Endodermal cell (in vitro differentiated cells): ENCODE measurements around the gene TEDC2. TPM values are rescaled to one million over a fixed set of nuclear protein-coding genes. Genes with fewer than 3 reads are reported as not detected.

ENCODE experiments used
- DNase-seq: peaks from one replicate; pipeline ENCODE4 v3.0.0-alpha.2; 2017
- H3K27ac ChIP-seq: 2 replicates; pipeline ENCODE4 v1.5.1; 2013; ENCODE audit warnings: mild to moderate bottlenecking, low read depth, low read length, moderate library complexity
- H3K27me3 ChIP-seq: 2 replicates; pipeline ENCODE4 v1.6.1; 2013; ENCODE audit warnings: mild to moderate bottlenecking, low read length, moderate library complexity; ENCODE audit not compliant: insufficient read depth, control insufficient read depth, poor library complexity, severe bottlenecking
- H3K36me3 ChIP-seq: 2 replicates; pipeline ENCODE4 v1.7.0; 2013; ENCODE audit warnings: mild to moderate bottlenecking, low read length, moderate library complexity; ENCODE audit not compliant: control insufficient read depth, insufficient read depth
- H3K4me1 ChIP-seq: one replicate; pipeline ENCODE4 v1.7.0; 2013; ENCODE audit warnings: low read length; ENCODE audit not compliant: control insufficient read depth, insufficient read depth
- H3K4me3 ChIP-seq: 2 replicates; pipeline ENCODE4 v1.5.1; 2013; ENCODE audit warnings: mild to moderate bottlenecking, low read length, moderate library complexity
- H3K9ac ChIP-seq: 2 replicates; pipeline ENCODE4 v1.6.1; 2013; ENCODE audit warnings: mild to moderate bottlenecking, low read length, moderate library complexity; ENCODE audit not compliant: poor library complexity, severe bottlenecking; ENCODE audit errors: extremely low read depth
- H3K9me3 ChIP-seq: 2 replicates; pipeline ENCODE4 v1.6.1; 2013; ENCODE audit warnings: mild to moderate bottlenecking, low read length, moderate library complexity; ENCODE audit not compliant: control insufficient read depth
- H3K27ac Mint-ChIP-seq: 2 replicates; pipeline ENCODE4 v1.8.0; 2020; ENCODE audit warnings: mixed read lengths
- H3K27me3 Mint-ChIP-seq: 2 replicates; pipeline ENCODE4 v1.8.0; 2021; ENCODE audit warnings: mild to moderate bottlenecking, mixed read lengths; ENCODE audit not compliant: insufficient read depth
- H3K36me3 Mint-ChIP-seq: 2 replicates; pipeline ENCODE4 v1.8.0; 2020; ENCODE audit warnings: low read depth, mixed read lengths
- H3K4me1 Mint-ChIP-seq: 2 replicates; pipeline ENCODE4 v1.8.0; 2020; ENCODE audit warnings: mixed read lengths
- H3K4me3 Mint-ChIP-seq: 2 replicates; pipeline ENCODE4 v1.8.0; 2020; ENCODE audit warnings: mild to moderate bottlenecking, moderate library complexity, mixed read lengths
- H3K9me3 Mint-ChIP-seq: 2 replicates; pipeline ENCODE4 v1.8.0; 2020; ENCODE audit warnings: mild to moderate bottlenecking, mixed read lengths
- WGBS, 2 experiments: methylation state at CpG; one replicate each; pipeline versions ENCODE4 v1.1.5 to v1.1.7; 2013; ENCODE audit warnings: missing lambda C conversion rate in 2 of 2, mixed read lengths in 1 of 2; ENCODE audit not compliant: insufficient coverage in 1 of 2, insufficient read length in 1 of 2; 5-methylcytosine and 5-hydroxymethylcytosine counted together
- total RNA-seq, 2 donors: library from RNA; stranded (reverse); fragmentation: NEBNext Ultra II Directional in 1 of 2; extraction: Animal tissue kit (Norgen Biotek cat#: 25700) in 1 of 2; gene quantifications; 2 replicates in 1 of 2; 3 replicates in 1 of 2; pipeline ENCODE4 v1.2.1, GENCODE V29; 2021
- TF ChIP-seq, protein P1 (sequence below): fragments of 200-600 bp; sonication (generic); conservative IDR thresholded peaks from 2 replicates; pipeline ENCODE4 v1.5.0; 2021; ENCODE audit warnings: antibody characterized with exemption, mild to moderate bottlenecking

Gene TEDC2
- total RNA-seq, 2 donors from 2014 or later, result 44.0 to 57.6 TPM

GRCh38 chr16:2425825-2426430 is 34.0 kb upstream of the TEDC2 start:
- H3K4me1 ChIP-seq, result peaks cover 6% of the 10 kb centered on the region
- Mint-ChIP-seq H3K4me3 (no peak overlapping the region), H3K27me3 (peaks cover 7% of the 10 kb centered on the region), H3K9me3 (no peaks in the 10 kb centered on the region), H3K36me3 (peaks cover 3% of the 10 kb centered on the region), H3K27ac (no peak overlapping the region), H3K4me1 (peaks cover 16% of the 10 kb centered on the region)
- H3K9me3 ChIP-seq, result no peaks in the 10 kb centered on the region
- peaks cover 4% of the 10 kb centered on the region for H3K36me3 ChIP-seq
- 93 to 95% methylated on average over 9 to 13 of the region's 13 CpGs for WGBS, 2 experiments
- H3K27ac ChIP-seq, result no peak overlapping the region
- TF ChIP-seq, protein P1, sequence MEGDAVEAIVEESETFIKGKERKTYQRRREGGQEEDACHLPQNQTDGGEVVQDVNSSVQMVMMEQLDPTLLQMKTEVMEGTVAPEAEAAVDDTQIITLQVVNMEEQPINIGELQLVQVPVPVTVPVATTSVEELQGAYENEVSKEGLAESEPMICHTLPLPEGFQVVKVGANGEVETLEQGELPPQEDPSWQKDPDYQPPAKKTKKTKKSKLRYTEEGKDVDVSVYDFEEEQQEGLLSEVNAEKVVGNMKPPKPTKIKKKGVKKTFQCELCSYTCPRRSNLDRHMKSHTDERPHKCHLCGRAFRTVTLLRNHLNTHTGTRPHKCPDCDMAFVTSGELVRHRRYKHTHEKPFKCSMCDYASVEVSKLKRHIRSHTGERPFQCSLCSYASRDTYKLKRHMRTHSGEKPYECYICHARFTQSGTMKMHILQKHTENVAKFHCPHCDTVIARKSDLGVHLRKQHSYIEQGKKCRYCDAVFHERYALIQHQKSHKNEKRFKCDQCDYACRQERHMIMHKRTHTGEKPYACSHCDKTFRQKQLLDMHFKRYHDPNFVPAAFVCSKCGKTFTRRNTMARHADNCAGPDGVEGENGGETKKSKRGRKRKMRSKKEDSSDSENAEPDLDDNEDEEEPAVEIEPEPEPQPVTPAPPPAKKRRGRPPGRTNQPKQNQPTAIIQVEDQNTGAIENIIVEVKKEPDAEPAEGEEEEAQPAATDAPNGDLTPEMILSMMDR, result no peak
- no peaks in the 10 kb centered on the region for H3K27me3 ChIP-seq
- H3K4me3 ChIP-seq, result no peak overlapping the region
- no peak for DNase-seq
- H3K9ac ChIP-seq, result no peak overlapping the region

DNA sequence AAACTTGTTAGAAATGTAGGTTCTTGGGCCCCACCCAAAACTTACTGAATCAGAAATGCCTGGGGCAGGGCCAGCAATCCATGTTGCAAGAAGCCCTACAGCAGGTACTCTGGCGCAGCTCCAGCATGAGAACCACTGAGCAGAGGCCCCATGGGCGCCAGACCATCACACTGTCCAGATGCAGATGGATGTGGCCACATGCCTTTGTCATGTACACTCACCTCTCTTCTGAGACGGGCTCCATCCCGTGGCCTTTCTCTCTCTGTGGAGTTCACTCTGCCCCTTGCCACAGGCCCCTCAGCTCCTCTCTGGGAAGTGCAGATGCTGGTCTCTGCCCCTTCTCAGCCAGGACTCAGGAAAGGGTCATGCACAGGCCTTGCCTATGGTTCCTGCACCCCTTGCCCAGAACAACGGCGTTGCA is 33.0 kb upstream of the TEDC2 start:
- Mint-ChIP-seq H3K4me3 (no peak overlapping the region), H3K9me3 (no peaks in the 10 kb centered on the region), H3K36me3 (peaks cover 3% of the 10 kb centered on the region), H3K4me1 (peaks cover 18% of the 10 kb centered on the region), H3K27me3 (peaks cover 5% of the 10 kb centered on the region), H3K27ac (no peak overlapping the region)
- Histone ChIP-seq H3K27ac (no peak overlapping the region), H3K36me3 (peaks cover 12% of the 10 kb centered on the region), H3K9me3 (no peaks in the 10 kb centered on the region), H3K27me3 (no peaks in the 10 kb centered on the region), H3K9ac (no peak overlapping the region), H3K4me1 (peaks cover 9% of the 10 kb centered on the region), H3K4me3 (no peak overlapping the region)
- TF ChIP-seq, protein P1, result no peak
- DNase-seq, result no peak
- 92 to 100% methylated on average over 2 to 6 of the region's 6 CpGs for WGBS, 2 experiments

GRCh38 chr16:2427526-2427925 is 32.4 kb upstream of the TEDC2 start:
- no peaks in the 10 kb centered on the region for H3K9me3 Mint-ChIP-seq
- Histone ChIP-seq H3K27ac (no peak overlapping the region), H3K4me1 (peaks cover 9% of the 10 kb centered on the region), H3K9me3 (no peaks in the 10 kb centered on the region), H3K9ac (no peak overlapping the region), H3K27me3 (no peaks in the 10 kb centered on the region), H3K36me3 (peaks cover 18% of the 10 kb centered on the region), H3K4me3 (no peak overlapping the region)
- no peak overlapping the region for H3K27ac Mint-ChIP-seq
- DNase-seq, result no peak
- 84 to 100% methylated on average over 4 of the region's 4 CpGs for WGBS, 2 experiments
- TF ChIP-seq, protein P1, result no peak
- H3K27me3 Mint-ChIP-seq, result peaks cover 5% of the 10 kb centered on the region
- H3K4me1 Mint-ChIP-seq, result peaks cover 18% of the 10 kb centered on the region
- H3K4me3 Mint-ChIP-seq, result peak overlapping the region; percentile 75
- H3K36me3 Mint-ChIP-seq, result peaks cover 6% of the 10 kb centered on the region
